A549 treated with AZD9567 at 1 μM for 4 hours (cell line): ENCODE results near the gene SRRM4. TPM values are rescaled to one million over a fixed set of nuclear protein-coding genes. Genes with fewer than 3 reads are reported as not detected.

ENCODE experiments used
- total RNA-seq: library from RNA; stranded (reverse); fragments of 200-300 nt; extraction: Qiagen RNA extraction; gene quantifications from 5 replicates; pipeline ENCODE4 v1.2.3, GENCODE V29; 2022; ENCODE audit not compliant: insufficient read depth

SRRM4 gene
- total RNA-seq: not detected in 5 replicates

GRCh38 chr12:118981285-118982211 lies at the start of gene SRRM4:
TSS of gene SRRM4 (plus strand) at chr12:118981541. CDS start at chr12:118981883, 342 bp downstream.

GRCh38 chr12:119178544-119179334 lies 197.4 kb downstream of the SRRM4 start, which contains the start of gene HSPB8:
TSS of gene HSPB8 (plus strand) at chr12:119178931. CDS start at chr12:119179313, 382 bp downstream.

Other genes starting within 250 kb of the SRRM4 start
- 10.4 to 15.7 TPM (median 12.8 TPM) in 5 replicates for gene HSPB8, start 197.4 kb downstream of the SRRM4 start, total RNA-seq